Endodermal cell (in vitro differentiated cells): Measurements from ENCODE around the gene POU6F2. TPM values are rescaled to one million over a fixed set of nuclear protein-coding genes. Genes with fewer than 3 reads are reported as not detected.
A peak's percentile ranks its signal among the peaks of the same experiment; 100 is the strongest.

Experiments used
- DNase-seq: peaks from one replicate; pipeline ENCODE4 v3.0.0-alpha.2; 2017
- H3K27ac ChIP-seq: 2 replicates; pipeline ENCODE4 v1.5.1; 2013; ENCODE audit warnings: mild to moderate bottlenecking, low read depth, low read length, moderate library complexity
- H3K27me3 ChIP-seq: 2 replicates; pipeline ENCODE4 v1.6.1; 2013; ENCODE audit warnings: mild to moderate bottlenecking, low read length, moderate library complexity; ENCODE audit not compliant: insufficient read depth, control insufficient read depth, poor library complexity, severe bottlenecking
- H3K36me3 ChIP-seq: 2 replicates; pipeline ENCODE4 v1.7.0; 2013; ENCODE audit warnings: mild to moderate bottlenecking, low read length, moderate library complexity; ENCODE audit not compliant: control insufficient read depth, insufficient read depth
- H3K4me1 ChIP-seq: one replicate; pipeline ENCODE4 v1.7.0; 2013; ENCODE audit warnings: low read length; ENCODE audit not compliant: control insufficient read depth, insufficient read depth
- H3K4me3 ChIP-seq: 2 replicates; pipeline ENCODE4 v1.5.1; 2013; ENCODE audit warnings: mild to moderate bottlenecking, low read length, moderate library complexity
- H3K9ac ChIP-seq: 2 replicates; pipeline ENCODE4 v1.6.1; 2013; ENCODE audit warnings: mild to moderate bottlenecking, low read length, moderate library complexity; ENCODE audit not compliant: poor library complexity, severe bottlenecking; ENCODE audit errors: extremely low read depth
- H3K9me3 ChIP-seq: 2 replicates; pipeline ENCODE4 v1.6.1; 2013; ENCODE audit warnings: mild to moderate bottlenecking, low read length, moderate library complexity; ENCODE audit not compliant: control insufficient read depth
- H3K27ac Mint-ChIP-seq: 2 replicates; pipeline ENCODE4 v1.8.0; 2020; ENCODE audit warnings: mixed read lengths
- H3K27me3 Mint-ChIP-seq: 2 replicates; pipeline ENCODE4 v1.8.0; 2021; ENCODE audit warnings: mild to moderate bottlenecking, mixed read lengths; ENCODE audit not compliant: insufficient read depth
- H3K36me3 Mint-ChIP-seq: 2 replicates; pipeline ENCODE4 v1.8.0; 2020; ENCODE audit warnings: low read depth, mixed read lengths
- H3K4me1 Mint-ChIP-seq: 2 replicates; pipeline ENCODE4 v1.8.0; 2020; ENCODE audit warnings: mixed read lengths
- H3K4me3 Mint-ChIP-seq: 2 replicates; pipeline ENCODE4 v1.8.0; 2020; ENCODE audit warnings: mild to moderate bottlenecking, moderate library complexity, mixed read lengths
- H3K9me3 Mint-ChIP-seq: 2 replicates; pipeline ENCODE4 v1.8.0; 2020; ENCODE audit warnings: mild to moderate bottlenecking, mixed read lengths
- WGBS, 2 experiments: methylation state at CpG; one replicate each; pipeline versions ENCODE4 v1.1.5 to v1.1.7; 2013; ENCODE audit warnings: missing lambda C conversion rate in 2 of 2, mixed read lengths in 1 of 2; ENCODE audit not compliant: insufficient coverage in 1 of 2, insufficient read length in 1 of 2; 5-methylcytosine and 5-hydroxymethylcytosine counted together
- total RNA-seq, 2 donors: library from RNA; stranded (reverse); fragmentation: NEBNext Ultra II Directional in 1 of 2; extraction: Animal tissue kit (Norgen Biotek cat#: 25700) in 1 of 2; gene quantifications; 2 replicates in 1 of 2; 3 replicates in 1 of 2; pipeline ENCODE4 v1.2.1, GENCODE V29; 2021
- TF ChIP-seq, protein P1 (sequence below): fragments of 200-600 bp; sonication (generic); conservative IDR thresholded peaks from 2 replicates; pipeline ENCODE4 v1.5.0; 2021; ENCODE audit warnings: antibody characterized with exemption, mild to moderate bottlenecking

The POU6F2 gene
- total RNA-seq, 2 donors from 2014 or later = 6.0 to 10.0 TPM

DNA sequence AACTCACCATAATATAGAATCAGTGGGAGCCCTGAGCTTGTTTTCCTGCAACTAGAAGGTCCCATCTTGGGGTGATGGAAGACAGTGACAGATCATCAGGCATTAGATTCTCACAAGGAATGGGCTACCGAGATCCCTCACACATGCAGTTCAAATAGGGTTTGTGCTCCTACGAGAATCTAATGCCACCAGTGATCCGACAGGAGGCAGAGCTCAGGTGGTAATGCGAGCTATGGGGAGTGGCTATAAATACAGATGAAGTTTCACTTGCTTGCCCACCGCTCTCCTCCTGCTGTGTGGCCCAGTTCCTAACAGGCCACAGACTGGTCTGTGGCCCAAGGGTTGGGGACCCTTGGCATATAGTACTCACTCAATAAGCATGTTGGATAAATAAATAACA lies 93.4 kb downstream of the POU6F2 start:
- Histone ChIP-seq H3K4me1 (peaks cover 8% of the 10 kb centered on the region), H3K4me3 (no peak overlapping the region), H3K36me3 (no peaks in the 10 kb centered on the region), H3K9ac (no peak overlapping the region), H3K9me3 (peaks cover 7% of the 10 kb centered on the region), H3K27me3 (no peaks in the 10 kb centered on the region), H3K27ac (no peak overlapping the region)
- Mint-ChIP-seq H3K9me3 (peaks cover 4% of the 10 kb centered on the region), H3K27me3 (no peaks in the 10 kb centered on the region), H3K4me3 (no peak overlapping the region), H3K4me1 (peaks cover 40% of the 10 kb centered on the region), H3K27ac (no peak overlapping the region), H3K36me3 (peaks cover 6% of the 10 kb centered on the region)
- no peak for DNase-seq
- WGBS, 2 experiments = 94 to 96% methylated on average over 2 to 5 of the region's 5 CpGs
- TF ChIP-seq, protein P1, sequence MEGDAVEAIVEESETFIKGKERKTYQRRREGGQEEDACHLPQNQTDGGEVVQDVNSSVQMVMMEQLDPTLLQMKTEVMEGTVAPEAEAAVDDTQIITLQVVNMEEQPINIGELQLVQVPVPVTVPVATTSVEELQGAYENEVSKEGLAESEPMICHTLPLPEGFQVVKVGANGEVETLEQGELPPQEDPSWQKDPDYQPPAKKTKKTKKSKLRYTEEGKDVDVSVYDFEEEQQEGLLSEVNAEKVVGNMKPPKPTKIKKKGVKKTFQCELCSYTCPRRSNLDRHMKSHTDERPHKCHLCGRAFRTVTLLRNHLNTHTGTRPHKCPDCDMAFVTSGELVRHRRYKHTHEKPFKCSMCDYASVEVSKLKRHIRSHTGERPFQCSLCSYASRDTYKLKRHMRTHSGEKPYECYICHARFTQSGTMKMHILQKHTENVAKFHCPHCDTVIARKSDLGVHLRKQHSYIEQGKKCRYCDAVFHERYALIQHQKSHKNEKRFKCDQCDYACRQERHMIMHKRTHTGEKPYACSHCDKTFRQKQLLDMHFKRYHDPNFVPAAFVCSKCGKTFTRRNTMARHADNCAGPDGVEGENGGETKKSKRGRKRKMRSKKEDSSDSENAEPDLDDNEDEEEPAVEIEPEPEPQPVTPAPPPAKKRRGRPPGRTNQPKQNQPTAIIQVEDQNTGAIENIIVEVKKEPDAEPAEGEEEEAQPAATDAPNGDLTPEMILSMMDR = no peak

GRCh38 chr7:39073432-39073831 lies 95.7 kb downstream of the POU6F2 start:
- Mint-ChIP-seq H3K4me1 (peaks cover 45% of the 10 kb centered on the region), H3K36me3 (peaks cover 6% of the 10 kb centered on the region), H3K9me3 (peaks cover 4% of the 10 kb centered on the region), H3K27me3 (no peaks in the 10 kb centered on the region), H3K4me3 (peak overlapping the region; percentile 37), H3K27ac (peak overlapping the region; percentile 96)
- peaks cover 8% of the 10 kb centered on the region for H3K4me1 ChIP-seq
- peak overlapping the region; percentile 50 for H3K9ac ChIP-seq
- peaks cover 7% of the 10 kb centered on the region for H3K9me3 ChIP-seq
- H3K4me3 ChIP-seq = peak overlapping the region; percentile 69
- TF ChIP-seq, protein P1 = no peak
- H3K27ac ChIP-seq = peak overlapping the region; percentile 71
- H3K36me3 ChIP-seq = no peaks in the 10 kb centered on the region
- WGBS, 2 experiments = 31 to 42% methylated on average over 6 to 8 of the region's 8 CpGs
- H3K27me3 ChIP-seq = no peaks in the 10 kb centered on the region
- peak; percentile 69 for DNase-seq

DNA sequence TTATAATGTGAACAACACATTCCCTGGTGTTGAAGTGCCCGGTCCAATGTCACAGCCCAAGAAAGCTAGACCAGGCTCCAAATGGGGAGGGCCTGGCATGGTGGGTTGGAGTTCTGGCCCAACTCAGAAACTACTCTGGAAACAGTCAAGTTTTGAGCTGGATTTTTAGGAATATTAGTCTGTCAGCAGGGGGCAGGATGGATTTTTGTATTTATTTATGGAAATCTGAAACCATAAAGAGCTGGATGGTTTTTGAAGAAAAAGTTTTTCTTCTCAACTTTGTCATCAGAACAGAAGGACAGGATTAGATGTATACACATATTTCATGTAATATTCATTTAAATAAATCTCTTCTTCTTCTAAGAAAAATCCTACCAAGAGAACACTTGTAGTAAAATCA lies 97.5 kb downstream of the POU6F2 start:
- H3K27ac Mint-ChIP-seq = no peak overlapping the region
- peaks cover 35% of the 10 kb centered on the region for H3K4me1 Mint-ChIP-seq
- no peak overlapping the region for H3K9ac ChIP-seq
- H3K4me3 Mint-ChIP-seq = no peak overlapping the region
- TF ChIP-seq, protein P1 = no peak
- no peaks in the 10 kb centered on the region for H3K27me3 ChIP-seq
- 100% methylated on average over 1 of the region's 1 CpG for WGBS, 2 experiments
- no peak overlapping the region for H3K27ac ChIP-seq
- peaks cover 6% of the 10 kb centered on the region for H3K36me3 Mint-ChIP-seq
- no peak for DNase-seq
- H3K36me3 ChIP-seq = no peaks in the 10 kb centered on the region
- peaks cover 8% of the 10 kb centered on the region for H3K4me1 ChIP-seq
- H3K9me3 Mint-ChIP-seq = peaks cover 4% of the 10 kb centered on the region
- peaks cover 7% of the 10 kb centered on the region for H3K9me3 ChIP-seq
- no peaks in the 10 kb centered on the region for H3K27me3 Mint-ChIP-seq
- H3K4me3 ChIP-seq = no peak overlapping the region
